ENCODE measurements around the gene TLR7.

The TLR7 gene

GRCh38 chrX:12934850-12935249 lies 68.0 kb downstream of the TLR7 start:
- DNase-seq = no peak

DNA sequence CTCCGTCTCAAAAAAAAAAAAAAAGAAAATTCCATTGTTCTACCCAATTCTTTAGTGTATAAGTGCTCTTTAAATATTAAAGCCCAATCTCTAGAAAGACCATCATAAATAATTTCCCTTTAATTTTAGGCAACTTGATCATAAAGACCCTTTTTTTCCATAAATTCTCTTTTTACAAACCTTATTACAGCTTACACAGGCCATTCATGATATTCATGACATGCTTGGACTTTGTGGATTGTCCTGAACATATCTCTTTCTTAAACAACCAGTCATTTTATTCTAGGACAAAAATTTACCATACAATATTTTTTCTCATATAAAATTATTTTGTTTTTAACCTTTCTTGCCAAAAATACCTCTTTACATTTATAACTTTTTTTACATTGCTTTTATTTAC lies 70.1 kb downstream of the TLR7 start:
- DNase-seq = no peak
